ENCODE measurements around the gene OR2T29.
"Not testable (repeated sequence)": the region's sequence is repeated elsewhere in the genome, so short reads cannot be mapped to it uniquely, and the experiment has no call there.

GRCh38 chr1:248507773-248508172 is 54.8 kb downstream of the OR2T29 start, which contains the start of gene OR2G6:
- TF ChIP-seq SUZ12 (IDR thresholded peaks at IDR 0.05; ENCODE audit: low read depth, low read length); ZNF670 (CRISPR knock-in tag; IDR thresholded peaks at IDR 0.05; ENCODE audit: borderline replicate concordance); CTCF (CRISPR knock-in tag; IDR thresholded peaks at IDR 0.05); HMG20B (CRISPR knock-in tag; conservative IDR thresholded peaks at IDR 0.05): not testable (repeated sequence)
